NCI-H128 (cell line): ENCODE results near the gene CD2BP2.

Source experiments
- DNase-seq: peaks from one replicate; lab custom pipeline; 2025; ENCODE audit not compliant: unreplicated experiment; lab: John Stamatoyannopoulos, UW

CD2BP2 gene

DNA sequence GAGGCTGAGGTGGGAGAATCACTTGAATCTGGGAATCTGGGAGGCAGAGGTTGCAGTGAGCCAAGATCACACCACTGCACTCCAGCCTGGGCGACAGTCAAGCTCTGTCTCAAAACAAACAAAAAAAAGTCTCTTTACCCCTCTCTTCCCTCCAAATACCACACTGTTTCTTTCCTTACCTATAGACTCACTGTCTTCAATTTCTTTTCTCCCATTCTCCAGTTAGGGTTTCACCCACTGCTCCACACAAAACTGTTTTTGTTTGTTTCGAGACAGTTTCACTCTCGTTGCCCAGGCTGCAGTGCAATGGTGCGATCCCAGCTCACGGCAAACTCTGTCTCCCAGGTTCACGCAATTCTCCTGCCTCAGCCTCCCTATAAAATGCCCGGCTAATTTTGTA, 6.1 kb upstream of the CD2BP2 start:
- no peak for DNase-seq

DNA sequence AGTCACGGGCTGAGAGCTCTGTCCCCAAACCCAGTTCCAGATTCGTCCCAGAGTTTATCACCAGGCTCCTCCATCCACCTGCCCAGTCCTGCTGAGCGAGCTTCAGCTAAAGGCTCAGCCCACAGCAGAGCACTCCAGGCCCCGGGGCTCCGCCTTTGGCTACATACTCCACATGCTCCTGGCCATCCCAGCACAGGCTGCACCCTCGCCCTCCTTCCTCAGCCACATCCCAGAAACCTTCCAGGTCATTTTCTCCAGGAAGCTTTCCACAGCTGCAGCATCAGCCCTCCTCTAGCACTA, 4.7 kb upstream of the CD2BP2 start:
- DNase-seq, result no peak

DNA sequence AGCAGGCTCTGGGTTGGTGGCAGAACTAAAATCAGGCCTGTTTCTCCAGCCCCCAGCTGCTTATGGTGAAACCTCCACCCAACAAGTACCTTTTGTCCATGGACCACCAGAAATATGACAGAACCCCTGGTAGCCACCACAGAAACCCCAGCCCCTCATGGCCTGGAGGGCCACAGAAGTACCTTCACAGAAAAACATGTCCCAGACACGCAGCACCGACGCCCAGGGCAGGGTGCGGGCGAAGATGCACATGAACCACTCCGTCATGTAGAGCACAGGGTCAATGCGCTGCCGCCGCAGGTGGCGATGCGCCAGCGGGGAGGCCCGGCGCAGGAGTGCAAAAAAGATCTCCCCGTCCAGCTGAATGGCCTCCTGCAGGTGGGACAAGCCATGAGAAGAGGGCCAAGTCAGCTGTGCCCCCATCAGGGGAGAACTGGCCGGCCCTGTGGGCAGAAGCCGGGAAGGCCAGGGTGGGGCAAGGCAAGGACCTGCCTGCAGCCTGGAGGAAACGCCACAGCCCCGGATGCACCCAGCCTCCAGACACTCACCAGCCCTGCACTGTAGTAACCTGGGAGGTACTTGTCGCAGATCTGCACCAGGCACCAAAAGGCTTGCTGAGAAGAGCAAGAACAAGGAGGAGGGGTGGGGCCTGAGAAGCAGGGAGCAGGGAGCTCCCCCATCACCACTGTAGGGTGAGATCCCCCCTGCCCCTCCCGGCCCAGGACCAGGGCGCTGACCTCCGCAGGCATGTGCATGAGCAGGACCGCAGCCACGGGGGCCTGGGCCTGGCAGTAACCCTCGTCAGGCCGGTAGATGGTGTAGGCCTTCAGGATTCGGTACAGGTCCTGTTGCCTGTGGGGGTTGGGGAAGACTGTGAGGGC, 4.1 kb upstream of the CD2BP2 start:
- DNase-seq, result no peak

DNA sequence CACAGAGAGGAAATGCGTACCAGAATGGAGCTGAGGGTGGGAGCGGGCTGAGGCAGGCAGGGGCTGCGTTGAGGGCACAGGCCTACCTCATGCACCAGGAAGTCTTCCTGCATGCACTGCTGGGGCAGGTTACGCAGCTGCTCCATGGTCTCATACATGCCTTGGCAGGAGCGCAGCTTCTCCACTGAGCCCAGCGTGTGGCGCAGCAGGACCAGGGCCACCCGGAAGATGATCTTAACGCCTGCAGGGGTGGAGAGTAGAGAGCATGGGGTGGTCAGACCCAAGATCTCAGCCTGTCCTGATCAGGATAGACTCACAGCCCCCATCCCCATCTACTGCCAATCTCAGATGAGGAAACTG, 3.4 kb upstream of the CD2BP2 start:
- DNase-seq, result no peak

DNA sequence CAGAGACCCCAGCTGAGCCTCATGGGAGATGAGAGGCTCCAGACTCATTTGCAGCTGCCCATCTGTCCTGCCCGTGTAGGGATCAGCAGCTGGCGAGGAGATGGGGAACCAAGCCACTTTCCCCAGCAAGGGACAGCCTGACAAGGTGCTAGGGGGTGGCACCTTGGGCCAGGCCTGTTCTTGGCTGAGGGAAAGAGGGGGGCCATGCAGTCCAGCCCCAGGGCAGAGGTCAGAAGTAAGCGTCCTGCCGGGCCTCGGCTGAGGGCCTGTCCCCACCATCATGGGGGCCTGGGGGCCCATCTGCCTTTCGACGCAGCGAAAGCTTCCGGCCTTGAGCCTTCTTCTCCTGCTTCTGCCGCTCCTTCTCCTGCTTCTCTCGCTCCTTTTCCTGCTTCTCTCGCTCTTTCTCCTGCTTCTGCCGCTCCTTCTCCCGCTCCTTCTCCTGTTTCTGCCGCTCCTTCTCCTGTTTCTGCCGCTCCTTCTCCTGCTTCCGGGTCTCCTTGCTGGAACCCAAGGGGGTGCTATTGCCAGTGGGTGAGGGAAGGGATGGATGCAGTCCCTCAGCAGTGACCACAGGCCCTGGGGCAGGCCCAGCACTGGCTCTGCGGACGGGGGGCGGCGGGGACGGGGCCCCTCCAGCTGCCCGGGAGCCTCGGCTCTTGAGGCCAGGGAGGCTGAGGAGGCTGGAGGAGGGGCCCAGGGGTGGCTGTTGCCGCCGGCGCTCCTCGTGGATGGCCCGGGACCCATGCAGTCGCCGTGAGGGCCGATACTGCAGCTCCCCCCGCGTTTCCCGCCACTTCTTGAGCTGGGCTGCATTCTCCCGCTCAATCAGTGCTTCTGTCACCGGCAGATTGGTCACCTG, 2.8 kb upstream of the CD2BP2 start:
- no peak for DNase-seq

DNA sequence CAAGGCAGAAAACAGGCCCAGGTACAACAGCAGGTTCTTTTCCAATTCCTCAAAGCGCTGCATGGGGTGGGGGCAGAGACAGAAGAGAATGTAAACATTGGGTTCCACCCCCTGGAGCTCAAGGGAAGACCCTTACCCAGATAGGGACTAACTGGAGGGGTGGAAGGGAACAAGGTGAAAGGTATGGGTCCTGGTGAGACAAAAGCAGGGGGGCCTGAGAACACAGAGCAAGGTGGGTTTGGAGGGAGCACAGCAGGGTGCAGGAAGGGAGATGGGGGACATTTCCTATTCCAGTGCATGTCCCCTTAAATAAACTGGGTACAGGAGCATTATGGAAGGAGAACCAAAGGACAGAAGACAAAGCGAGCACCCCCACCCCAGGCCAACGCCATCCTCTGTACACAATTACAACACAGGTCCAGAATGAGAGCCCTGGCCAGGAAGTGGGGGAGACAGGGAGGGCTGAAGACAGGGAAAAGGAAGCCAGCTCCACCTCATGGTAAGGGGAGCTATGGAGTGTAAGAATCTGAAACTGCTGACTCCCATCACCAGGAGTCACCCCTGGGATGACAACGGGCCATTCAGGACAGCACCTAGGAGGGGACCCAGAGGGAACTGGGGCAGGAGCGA, 2.1 kb upstream of the CD2BP2 start:
- no peak for DNase-seq

DNA sequence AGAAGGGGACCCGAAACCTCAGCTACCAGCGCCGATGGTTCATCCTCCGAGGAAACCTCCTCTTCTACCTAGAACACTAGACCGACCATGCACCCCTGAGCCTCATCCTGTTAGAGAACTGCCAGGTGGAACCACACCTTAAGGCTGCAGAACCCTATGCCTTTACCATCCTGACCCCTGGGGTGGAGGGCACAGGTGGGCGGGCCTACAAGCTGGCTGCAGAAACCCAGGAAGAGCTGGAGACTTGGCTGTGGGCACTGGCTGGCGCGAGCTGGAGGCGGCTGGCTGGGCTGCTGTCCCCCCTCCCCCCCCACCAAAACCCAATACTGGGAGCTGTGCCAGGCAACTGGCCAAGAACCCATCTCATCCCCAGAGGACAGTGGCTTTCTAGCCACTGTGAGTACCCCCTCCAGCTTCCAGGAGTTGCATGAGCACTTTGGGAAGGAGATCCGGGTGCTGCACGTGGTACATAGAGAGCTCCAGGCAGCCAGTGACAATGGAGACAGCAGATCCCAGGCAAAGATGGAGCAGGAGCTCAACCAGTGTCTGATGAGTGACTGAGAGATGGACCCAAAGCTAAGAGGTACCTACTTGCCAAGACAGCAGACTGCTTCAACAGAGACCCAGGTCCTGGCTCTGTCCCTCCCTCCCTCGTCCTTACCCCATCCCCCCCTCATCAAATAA, 1.4 kb upstream of the CD2BP2 start:
- no peak for DNase-seq

DNA sequence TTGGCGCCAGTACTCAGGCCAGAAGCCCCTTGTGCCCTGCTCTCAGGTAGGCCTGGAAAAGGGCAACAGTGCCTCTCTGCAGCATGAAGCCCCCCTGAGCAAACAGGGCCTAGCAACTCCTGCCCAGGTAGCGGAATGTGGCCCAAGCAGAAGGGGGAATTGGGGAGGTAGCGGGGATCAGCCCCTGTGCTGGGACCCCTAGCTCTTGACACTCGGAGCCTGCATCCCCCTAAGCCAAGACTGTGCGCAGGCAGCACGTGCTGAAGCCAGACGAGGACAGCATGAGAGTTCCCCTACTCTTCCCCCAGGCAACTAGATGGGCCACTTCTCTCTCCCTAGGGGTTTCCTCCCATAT, 823 bp upstream of the CD2BP2 start:
- no peak for DNase-seq

DNA sequence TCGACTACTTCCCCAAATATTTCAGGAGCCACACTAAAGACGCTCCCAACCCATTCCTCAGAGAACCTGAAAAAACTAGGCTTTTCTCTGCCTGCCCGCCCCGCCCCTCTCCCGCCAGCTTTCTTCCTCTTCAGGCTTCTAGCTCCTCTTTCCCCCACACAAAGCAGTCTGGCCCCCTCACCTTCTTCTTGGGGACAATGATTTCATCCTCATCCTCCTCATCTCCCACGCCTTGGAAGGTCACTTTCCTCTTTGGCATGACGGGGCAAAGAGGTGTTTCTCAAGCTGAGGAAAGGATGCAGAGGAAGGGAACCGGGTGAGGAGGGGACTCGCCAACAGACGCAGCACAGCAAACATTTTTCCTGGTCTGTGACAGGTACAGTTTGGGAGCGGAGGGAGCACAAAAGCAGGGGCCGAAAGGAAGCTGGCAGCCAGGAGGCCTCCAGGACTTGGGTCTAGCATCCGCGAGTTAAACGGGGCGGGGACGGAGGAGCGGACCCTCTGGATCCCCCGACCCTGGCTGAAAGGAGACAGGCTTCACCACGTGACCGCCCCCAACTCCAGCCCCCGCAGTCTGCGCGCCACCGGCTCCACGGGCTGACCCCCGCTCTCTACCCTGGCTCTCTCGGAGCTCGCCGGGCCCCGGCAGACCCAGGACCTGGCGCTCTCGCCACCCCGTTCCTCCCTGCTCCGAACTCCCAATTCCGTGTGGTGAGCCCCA, 525 bp downstream of the CD2BP2 start:
- DNase-seq, result no peak

DNA sequence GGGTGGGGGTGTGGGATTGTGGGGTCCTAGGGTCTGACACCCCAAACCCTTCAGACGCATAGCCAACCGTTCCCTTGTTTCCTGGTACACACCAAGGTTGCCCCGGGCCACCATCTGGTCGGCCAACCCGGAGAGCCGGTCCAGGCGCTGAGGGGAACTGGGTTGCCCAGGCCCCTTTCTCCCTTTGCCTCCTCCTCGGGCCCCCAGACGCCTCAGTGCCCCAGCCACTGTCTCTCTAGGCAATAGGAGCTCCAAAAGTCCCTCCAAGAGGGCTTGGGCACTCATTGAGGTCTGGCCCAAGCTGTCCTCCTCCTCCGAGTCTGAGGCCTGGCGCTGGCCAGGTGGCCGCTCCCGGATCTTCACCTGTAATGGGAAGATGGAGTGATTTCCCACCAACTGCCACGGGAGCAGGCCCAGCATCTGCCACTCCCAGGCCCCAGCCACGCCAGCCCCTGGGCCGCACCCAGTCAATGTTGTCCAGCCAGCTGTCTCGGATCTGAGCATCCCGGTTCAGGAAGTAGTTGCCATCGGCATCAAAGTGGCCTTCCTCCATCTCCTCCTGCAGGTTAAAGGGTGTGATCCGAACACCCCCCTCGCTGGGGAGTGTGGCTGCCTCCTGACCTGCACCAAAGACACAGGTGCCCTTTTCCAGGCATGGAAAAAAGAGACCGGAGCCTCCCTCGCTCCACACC, 1.5 kb downstream of the CD2BP2 start:
- no peak for DNase-seq

DNA sequence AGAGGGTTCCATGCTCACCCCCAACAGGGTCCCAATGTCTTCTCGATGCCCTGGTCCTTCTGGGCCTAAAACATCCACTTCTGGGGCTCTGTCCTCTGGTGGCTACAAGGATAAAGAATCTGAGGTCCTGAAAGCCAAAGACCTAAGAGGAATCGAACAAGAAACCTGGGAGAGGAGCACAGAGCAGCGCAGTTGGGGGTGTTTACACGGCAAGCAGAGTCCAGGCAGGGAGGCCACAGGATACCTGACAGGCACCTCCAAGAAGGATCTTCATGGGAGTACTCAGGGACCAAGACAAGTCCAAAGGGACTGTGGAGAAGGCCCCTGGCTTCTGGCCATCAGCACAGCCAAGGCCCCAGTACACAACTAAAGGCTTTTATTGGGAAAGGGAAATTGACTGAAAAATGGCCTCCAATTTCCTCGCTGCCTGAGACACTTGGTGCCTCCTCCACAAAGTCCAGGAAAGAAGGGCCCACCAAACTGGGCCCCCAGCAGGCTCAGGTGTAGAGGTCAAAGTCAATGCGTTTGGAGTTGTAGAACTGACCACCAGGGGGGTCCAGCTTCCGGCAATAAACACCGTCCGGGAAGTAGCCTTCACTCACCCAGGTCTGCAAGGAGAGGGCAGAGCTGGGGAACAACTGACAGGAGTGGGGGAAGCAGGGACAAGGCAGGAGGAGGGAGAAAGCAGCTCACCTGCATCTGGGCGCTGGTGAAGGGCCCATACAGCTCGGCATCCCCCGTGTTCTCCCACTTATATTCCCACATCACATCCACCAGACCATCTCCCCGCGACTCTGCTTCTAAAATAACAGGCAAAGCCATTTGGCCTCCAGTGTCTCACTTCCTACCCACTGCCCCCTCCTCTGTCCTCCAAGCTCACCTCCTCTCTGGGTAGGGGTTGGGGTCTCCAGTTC, 2.4 kb downstream of the CD2BP2 start:
- no peak for DNase-seq

DNA sequence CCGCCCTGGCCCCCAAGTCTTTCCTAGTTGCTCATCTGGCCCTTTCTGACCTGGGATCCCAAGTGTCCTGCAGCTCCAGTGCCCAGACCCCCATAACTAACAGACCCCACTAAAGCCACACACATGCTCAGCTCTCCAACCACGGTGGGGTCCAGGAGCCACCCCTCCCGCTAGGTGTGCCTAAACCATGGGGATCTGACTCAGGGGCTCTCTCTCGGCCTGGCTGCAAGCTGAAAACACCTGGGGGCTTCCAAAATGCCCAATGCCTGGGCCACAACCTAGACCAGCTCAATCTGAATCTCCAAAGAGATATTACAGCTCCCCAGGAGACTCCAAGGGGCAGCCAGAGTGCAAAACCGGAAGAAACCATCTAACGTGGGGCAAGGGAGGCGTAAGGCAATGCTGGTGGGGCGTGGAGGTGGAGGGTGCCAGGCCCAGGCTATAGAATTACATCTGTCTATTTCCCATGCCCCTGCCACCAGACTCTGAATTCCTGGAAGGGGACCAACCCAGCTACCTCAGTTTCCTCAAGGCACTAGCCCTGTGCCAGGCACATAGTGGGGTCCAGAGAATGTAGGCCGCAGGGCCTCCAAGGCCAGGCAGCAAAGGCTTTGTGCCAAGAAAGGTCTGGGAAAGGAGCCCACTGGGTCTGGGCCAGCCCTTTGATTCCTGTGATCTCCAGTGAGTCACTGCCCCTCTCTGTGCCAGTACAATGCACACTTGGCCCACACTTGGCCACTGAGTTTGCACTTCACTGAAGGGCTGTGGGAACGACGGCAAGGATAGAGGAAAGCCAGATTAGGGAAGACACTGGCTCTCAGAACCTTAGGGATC, 3.3 kb downstream of the CD2BP2 start:
- DNase-seq, result no peak

DNA sequence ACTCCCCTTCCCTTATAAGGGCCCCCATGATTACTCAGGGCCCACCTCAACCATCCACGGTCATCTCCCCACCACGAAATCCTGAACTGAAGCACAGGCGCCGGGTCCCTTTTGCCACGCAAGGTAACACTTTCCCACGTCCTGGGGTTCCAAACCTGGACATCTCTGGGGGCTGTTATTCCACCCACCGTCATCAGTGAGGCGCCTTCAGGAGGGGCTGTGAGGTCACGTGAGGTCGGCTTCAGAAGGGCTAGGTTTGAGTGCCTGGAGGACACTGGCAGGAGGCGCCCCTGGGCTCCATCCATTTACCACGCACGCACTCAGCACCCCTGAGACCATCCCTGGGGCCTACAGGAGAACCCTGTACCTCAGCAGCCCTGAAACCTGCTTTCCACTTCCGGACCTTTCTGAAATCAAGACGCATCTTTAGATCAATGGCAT, 4.1 kb downstream of the CD2BP2 start:
- DNase-seq, result no peak

DNA sequence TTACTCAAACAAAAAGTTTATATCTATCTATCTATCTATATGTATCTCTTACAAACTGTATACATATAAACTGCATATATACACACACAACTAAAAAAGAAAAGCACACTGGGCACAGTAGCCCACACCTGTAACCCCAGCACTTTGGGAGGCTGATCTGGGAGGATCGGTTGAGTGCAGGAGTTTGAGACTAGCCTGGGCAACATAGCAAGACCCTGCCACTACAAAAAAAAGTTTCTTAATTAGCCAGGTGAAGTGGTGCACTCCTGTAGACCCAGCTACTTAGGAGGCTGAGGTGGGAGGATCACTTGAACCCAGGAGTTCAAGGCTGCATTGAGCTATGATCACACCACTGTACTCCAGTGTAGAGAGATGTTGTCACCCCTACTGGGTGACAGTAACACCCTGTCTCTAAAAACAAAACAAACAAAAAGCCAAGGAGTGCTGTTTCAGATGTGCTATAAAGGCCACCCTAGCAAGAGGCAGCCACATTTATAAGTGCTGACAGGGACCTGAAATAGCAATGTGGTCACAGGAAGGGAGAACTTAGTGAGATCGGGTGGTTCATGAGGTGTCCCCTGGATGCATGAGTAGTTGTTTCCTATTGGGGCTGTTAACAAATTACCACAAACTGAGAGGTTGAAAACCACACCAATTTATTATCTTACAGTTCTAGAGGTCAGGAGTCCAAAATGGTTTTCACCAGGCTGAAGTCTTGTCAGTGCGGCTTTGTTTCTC, 4.8 kb downstream of the CD2BP2 start:
- DNase-seq, result no peak

DNA sequence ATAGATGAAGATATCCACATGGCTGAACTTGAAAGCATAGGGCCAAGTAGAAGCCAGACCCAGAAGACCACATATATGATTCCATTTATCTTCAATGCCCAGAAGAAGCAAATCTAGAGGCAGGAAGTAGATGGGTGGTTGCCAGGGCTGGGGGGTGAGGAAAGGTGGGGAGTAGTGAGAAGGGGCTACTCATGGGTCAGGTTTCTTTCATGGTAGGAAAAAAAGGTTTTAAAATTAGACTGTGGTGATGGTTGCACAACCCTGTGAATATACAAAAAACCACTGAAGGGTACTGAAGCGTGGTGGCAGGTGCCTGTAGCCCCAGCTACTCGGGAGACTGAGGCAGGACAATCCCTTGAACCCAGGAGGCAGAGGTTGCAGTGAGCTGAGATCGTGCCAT, 5.4 kb downstream of the CD2BP2 start:
- DNase-seq, result no peak

DNA sequence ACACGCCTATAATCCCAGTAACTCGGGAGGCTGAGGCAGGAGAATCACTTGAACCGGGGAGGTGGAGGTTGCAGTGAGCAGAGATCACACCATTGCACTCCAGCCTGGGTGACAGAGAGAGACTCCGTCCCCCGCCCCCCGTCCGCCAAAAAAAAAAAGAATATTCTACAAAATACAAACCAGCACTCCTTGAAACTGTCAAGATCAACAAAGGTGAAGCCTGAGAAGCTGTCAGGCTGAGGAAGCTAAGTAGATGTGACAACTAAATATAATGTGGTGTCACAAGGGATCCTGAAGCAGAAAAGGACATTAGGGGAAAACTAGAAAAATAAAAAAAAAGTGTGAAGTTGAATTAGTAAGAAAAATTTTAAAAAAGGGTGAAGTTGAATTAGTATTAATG, 6.2 kb downstream of the CD2BP2 start:
- DNase-seq, result no peak

DNA sequence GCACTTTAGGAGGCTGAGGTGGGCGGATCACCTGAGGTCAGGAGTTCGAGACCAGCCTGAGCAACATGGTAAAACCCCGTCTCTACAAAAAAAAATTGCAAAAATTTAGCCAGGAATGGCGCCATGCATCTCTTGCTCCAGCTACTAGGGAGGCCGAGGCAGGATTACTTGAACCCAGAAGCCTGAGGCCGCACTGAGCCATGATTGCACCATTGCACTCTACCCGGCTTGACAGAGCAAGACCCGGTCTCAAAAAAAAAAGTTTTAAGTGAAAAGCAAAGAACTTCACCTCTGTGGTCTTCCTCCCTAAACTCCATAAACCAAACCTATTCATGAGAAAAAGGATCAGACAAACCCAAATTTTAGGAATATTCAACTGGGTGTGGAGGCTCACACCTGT, 7.0 kb downstream of the CD2BP2 start:
- no peak for DNase-seq

DNA sequence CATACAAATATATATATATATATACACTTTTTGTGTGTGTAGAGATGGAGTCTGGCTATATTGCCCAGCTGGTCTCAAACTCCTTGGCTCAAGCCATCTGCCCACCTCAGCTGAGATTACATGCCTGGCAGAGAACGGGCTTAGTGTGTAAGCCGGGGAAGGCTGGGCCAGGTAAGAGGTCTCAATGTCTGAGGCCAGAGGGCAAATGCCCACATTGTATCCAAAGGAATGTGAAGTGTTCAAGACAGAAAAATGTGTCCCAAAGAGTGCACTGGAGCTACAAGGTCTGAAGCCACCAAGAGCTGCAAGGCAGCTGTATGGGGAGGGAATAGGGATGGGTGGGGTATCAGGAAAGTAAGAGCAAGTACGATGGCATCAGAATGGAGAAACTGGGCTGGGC, 8.8 kb downstream of the CD2BP2 start:
- no peak for DNase-seq
